ENCODE data around the gene ARHGAP28. TPM values are rescaled to one million over a fixed set of nuclear protein-coding genes. Genes with fewer than 3 reads are reported as not detected.

ARHGAP28 gene
- polyA plus RNA-seq, 1 donor from 2014 or later = 9.8 TPM

- no peak overlapping the region for H3K4me2 ChIP-seq (ENCODE audit: low read length)
- H2AFZ ChIP-seq (ENCODE audit: low read depth, low read length) = no peak overlapping the region
- H3K27me3 ChIP-seq (ENCODE audit: insufficient read depth, low read depth, low read length) = no peaks in the 10 kb centered on the region
- no peak overlapping the region for H3K9ac ChIP-seq (ENCODE audit: low read length)
- no peaks in the 10 kb centered on the region for H3K9me2 ChIP-seq (ENCODE audit: insufficient read depth, low read length)
- H4K20me1 ChIP-seq (ENCODE audit: insufficient read depth) = no peaks in the 10 kb centered on the region
- H3F3A ChIP-seq (ENCODE audit: insufficient read depth, low read length, poor library complexity, severe bottlenecking) = no peaks in the 10 kb centered on the region
- no peaks in the 10 kb centered on the region for H3K79me2 ChIP-seq (replicated peaks; ENCODE audit: insufficient read depth, low read length)
- H3K4me3 ChIP-seq (ENCODE audit: low read length) = no peak overlapping the region
- TF ChIP-seq EP300 (conservative IDR thresholded peaks at IDR 0.05; ENCODE audit: poor library complexity, severe bottlenecking) = no peak
- TF ChIP-seq TAF1 (IDR thresholded peaks at IDR 0.05; ENCODE audit: low read depth) = no peak
- no peak for TF ChIP-seq POLR2AphosphoS5 (IDR thresholded peaks at IDR 0.05)
- no peak for TF ChIP-seq RAD21 (conservative IDR thresholded peaks at IDR 0.05)
- no peak for TF ChIP-seq CTCF (IDR thresholded peaks at IDR 0.05; ENCODE audit: poor library complexity, severe bottlenecking)
- no peak for TF ChIP-seq SMC3 (conservative IDR thresholded peaks at IDR 0.05; ENCODE audit: poor library complexity)
- TF ChIP-seq REST (IDR thresholded peaks at IDR 0.05; ENCODE audit: borderline replicate concordance) = no peak
- no peak for TF ChIP-seq MXI1 (conservative IDR thresholded peaks at IDR 0.05; ENCODE audit: poor library complexity, severe bottlenecking)
- TF ChIP-seq EZH2 (IDR thresholded peaks at IDR 0.05; ENCODE audit: borderline replicate concordance, insufficient read depth, low read length, poor library complexity, severe bottlenecking) = no peak
- no peaks in the 10 kb centered on the region for H3K36me3 ChIP-seq (ENCODE audit: insufficient read depth, low read length)
- H3K27ac ChIP-seq (ENCODE audit: low read length) = no peak overlapping the region
- H3K9me3 ChIP-seq (ENCODE audit: low read length) = no peaks in the 10 kb centered on the region
These were observed 64.5 kb downstream of the ARHGAP28 start for GRCh38 chr18:6793986-6794385.

GRCh38 chr18:6795307-6795706 lies 65.8 kb downstream of the ARHGAP28 start:
- H3K9me3 ChIP-seq (ENCODE audit: low read length) = no peaks in the 10 kb centered on the region
- H3F3A ChIP-seq (ENCODE audit: insufficient read depth, low read length, poor library complexity, severe bottlenecking) = no peaks in the 10 kb centered on the region
- no peaks in the 10 kb centered on the region for H3K9me2 ChIP-seq (ENCODE audit: insufficient read depth, low read length)
- TF ChIP-seq EP300 (conservative IDR thresholded peaks at IDR 0.05; ENCODE audit: poor library complexity, severe bottlenecking) (no peak), POLR2AphosphoS5 (IDR thresholded peaks at IDR 0.05) (no peak), MXI1 (conservative IDR thresholded peaks at IDR 0.05; ENCODE audit: poor library complexity, severe bottlenecking) (no peak), EZH2 (IDR thresholded peaks at IDR 0.05; ENCODE audit: borderline replicate concordance, insufficient read depth, low read length, poor library complexity, severe bottlenecking) (no peak), REST (IDR thresholded peaks at IDR 0.05; ENCODE audit: borderline replicate concordance) (no peak), SMC3 (conservative IDR thresholded peaks at IDR 0.05; ENCODE audit: poor library complexity) (no peak), RAD21 (conservative IDR thresholded peaks at IDR 0.05) (no peak), TAF1 (IDR thresholded peaks at IDR 0.05; ENCODE audit: low read depth) (no peak), CTCF (IDR thresholded peaks at IDR 0.05; ENCODE audit: poor library complexity, severe bottlenecking) (no peak)
- no peaks in the 10 kb centered on the region for H3K27me3 ChIP-seq (ENCODE audit: insufficient read depth, low read depth, low read length)
- no peak overlapping the region for H3K9ac ChIP-seq (ENCODE audit: low read length)
- H2AFZ ChIP-seq (ENCODE audit: low read depth, low read length) = no peak overlapping the region
- no peak overlapping the region for H3K4me2 ChIP-seq (ENCODE audit: low read length)
- H3K36me3 ChIP-seq (ENCODE audit: insufficient read depth, low read length) = no peaks in the 10 kb centered on the region
- H3K4me3 ChIP-seq (ENCODE audit: low read length) = no peak overlapping the region
- H4K20me1 ChIP-seq (ENCODE audit: insufficient read depth) = no peaks in the 10 kb centered on the region
- H3K27ac ChIP-seq (ENCODE audit: low read length) = no peak overlapping the region
- H3K79me2 ChIP-seq (replicated peaks; ENCODE audit: insufficient read depth, low read length) = no peaks in the 10 kb centered on the region

Measured in neural cell (in vitro differentiated cells).